SK-N-SH (cell line): Measurements from ENCODE around the gene VDR.

ENCODE experiments used
- CHD2 ChIP-seq: fragments of 150-350 bp; IDR thresholded peaks from 2 replicates; pipeline ENCODE4 v1.6.1; 2018; ENCODE audit warnings: low read length; ENCODE audit not compliant: partially characterized antibody
- FOSL2 ChIP-seq: IDR thresholded peaks from 2 replicates; pipeline ENCODE4 v1.4.0; 2012; ENCODE audit warnings: low read depth, mild to moderate bottlenecking, moderate library complexity, borderline replicate concordance
- JUND ChIP-seq: IDR thresholded peaks from 2 replicates; pipeline ENCODE4 v1.4.0; 2012
- MXI1 ChIP-seq: IDR thresholded peaks from 2 replicates; pipeline ENCODE4 v1.6.1; 2012; ENCODE audit warnings: mild to moderate bottlenecking, low read depth, low read length, improper control_type of control experiment
- RAD21 ChIP-seq: IDR thresholded peaks from 2 replicates; pipeline ENCODE4 v1.6.1; 2012; ENCODE audit warnings: mild to moderate bottlenecking, low read length
- TEAD4 ChIP-seq: IDR thresholded peaks from 2 replicates; pipeline ENCODE4 v1.4.0; 2012; ENCODE audit warnings: mild to moderate bottlenecking, borderline replicate concordance; ENCODE audit not compliant: insufficient read depth
- TF ChIP-seq, protein P1 (sequence below): fragments of 200-600 bp; sonication (generic); IDR thresholded peaks from 2 replicates; pipeline ENCODE4 v1.6.1; 2017; ENCODE audit warnings: antibody characterized with exemption, mild to moderate bottlenecking, moderate library complexity

DNA sequence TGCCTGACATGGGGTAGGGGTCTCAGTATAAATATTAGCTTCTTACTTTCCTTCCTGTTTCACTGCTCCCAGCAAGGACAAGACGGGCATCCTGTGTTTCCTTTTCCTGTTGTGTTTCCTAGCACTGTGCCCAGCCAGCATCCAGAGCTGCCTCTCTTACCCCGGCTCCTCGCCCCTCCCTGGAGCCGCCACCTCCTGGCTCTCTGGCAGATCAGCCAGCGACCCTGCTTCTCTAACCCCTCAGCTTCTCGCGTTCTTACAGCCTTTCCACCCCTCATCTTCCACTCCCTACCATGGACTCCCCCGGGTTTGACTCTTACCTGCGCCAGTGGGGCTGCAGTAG, 102.9 kb downstream of the VDR start:
- TF ChIP-seq JUND (no peak), FOSL2 (no peak), MXI1 (no peak), CHD2 (no peak), TEAD4 (no peak), RAD21 (no peak)
- TF ChIP-seq, protein P1, sequence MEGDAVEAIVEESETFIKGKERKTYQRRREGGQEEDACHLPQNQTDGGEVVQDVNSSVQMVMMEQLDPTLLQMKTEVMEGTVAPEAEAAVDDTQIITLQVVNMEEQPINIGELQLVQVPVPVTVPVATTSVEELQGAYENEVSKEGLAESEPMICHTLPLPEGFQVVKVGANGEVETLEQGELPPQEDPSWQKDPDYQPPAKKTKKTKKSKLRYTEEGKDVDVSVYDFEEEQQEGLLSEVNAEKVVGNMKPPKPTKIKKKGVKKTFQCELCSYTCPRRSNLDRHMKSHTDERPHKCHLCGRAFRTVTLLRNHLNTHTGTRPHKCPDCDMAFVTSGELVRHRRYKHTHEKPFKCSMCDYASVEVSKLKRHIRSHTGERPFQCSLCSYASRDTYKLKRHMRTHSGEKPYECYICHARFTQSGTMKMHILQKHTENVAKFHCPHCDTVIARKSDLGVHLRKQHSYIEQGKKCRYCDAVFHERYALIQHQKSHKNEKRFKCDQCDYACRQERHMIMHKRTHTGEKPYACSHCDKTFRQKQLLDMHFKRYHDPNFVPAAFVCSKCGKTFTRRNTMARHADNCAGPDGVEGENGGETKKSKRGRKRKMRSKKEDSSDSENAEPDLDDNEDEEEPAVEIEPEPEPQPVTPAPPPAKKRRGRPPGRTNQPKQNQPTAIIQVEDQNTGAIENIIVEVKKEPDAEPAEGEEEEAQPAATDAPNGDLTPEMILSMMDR = no peak
